Type B pancreatic cell (in vitro differentiated cells): ENCODE data around the gene PGP. TPM values are rescaled to one million over a fixed set of nuclear protein-coding genes. Genes with fewer than 3 reads are reported as not detected.

Source experiments
- DNase-seq: peaks from one replicate; pipeline ENCODE4 v3.0.0; 2021; ENCODE audit warnings: mixed read lengths; ENCODE audit not compliant: unreplicated experiment; ENCODE audit errors: extremely low spot score
- H3K27ac Mint-ChIP-seq: 2 replicates; pipeline ENCODE4 v1.8.0; 2021; ENCODE audit warnings: mild to moderate bottlenecking, mixed read lengths
- H3K27me3 Mint-ChIP-seq: 2 replicates; pipeline ENCODE4 v1.8.0; 2021; ENCODE audit warnings: mixed read lengths
- H3K36me3 Mint-ChIP-seq: 2 replicates; pipeline ENCODE4 v1.8.0; 2021; ENCODE audit warnings: mixed read lengths
- H3K4me1 Mint-ChIP-seq: one replicate; pipeline ENCODE4 v1.8.0; 2021; ENCODE audit warnings: mixed read lengths; ENCODE audit not compliant: unreplicated experiment
- H3K4me3 Mint-ChIP-seq: 2 replicates; pipeline ENCODE4 v1.8.0; 2021; ENCODE audit warnings: mild to moderate bottlenecking, mixed read lengths
- H3K9me3 Mint-ChIP-seq: 2 replicates; pipeline ENCODE4 v1.8.0; 2021; ENCODE audit warnings: mixed read lengths
- total RNA-seq: library from RNA; stranded (reverse); gene quantifications from 2 replicates; pipeline ENCODE4 v1.2.1, GENCODE V29; 2021; ENCODE audit warnings: low replicate concordance
- TF ChIP-seq, protein P1 (sequence below): fragments of 200-600 bp; sonication (generic); conservative IDR thresholded peaks from 2 replicates; pipeline ENCODE4 v1.5.0; 2021; ENCODE audit warnings: antibody characterized with exemption, mild to moderate bottlenecking

The PGP gene
- total RNA-seq, 1 donor from 2014 or later = 25.5 TPM

DNA sequence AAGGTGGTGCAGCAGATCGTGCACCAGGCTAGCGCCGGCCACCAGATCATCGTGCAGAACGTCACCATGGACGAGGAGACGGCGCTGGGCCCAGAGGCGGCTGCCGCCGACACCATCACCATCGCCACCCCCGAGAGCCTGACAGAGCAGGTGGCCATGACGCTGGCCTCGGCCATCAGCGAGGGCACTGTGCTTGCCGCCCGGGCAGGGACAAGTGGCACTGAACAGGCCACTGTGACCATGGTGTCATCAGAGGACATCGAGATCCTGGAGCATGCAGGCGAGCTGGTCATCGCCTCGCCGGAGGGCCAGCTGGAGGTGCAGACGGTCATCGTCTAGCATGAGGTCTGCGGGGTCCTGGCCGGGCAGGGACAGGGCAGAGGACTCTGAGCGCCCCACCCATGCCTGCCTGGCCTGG is 20.6 kb upstream of the PGP start:
- peaks cover 19% of the 10 kb centered on the region for H3K27me3 Mint-ChIP-seq
- TF ChIP-seq, protein P1, sequence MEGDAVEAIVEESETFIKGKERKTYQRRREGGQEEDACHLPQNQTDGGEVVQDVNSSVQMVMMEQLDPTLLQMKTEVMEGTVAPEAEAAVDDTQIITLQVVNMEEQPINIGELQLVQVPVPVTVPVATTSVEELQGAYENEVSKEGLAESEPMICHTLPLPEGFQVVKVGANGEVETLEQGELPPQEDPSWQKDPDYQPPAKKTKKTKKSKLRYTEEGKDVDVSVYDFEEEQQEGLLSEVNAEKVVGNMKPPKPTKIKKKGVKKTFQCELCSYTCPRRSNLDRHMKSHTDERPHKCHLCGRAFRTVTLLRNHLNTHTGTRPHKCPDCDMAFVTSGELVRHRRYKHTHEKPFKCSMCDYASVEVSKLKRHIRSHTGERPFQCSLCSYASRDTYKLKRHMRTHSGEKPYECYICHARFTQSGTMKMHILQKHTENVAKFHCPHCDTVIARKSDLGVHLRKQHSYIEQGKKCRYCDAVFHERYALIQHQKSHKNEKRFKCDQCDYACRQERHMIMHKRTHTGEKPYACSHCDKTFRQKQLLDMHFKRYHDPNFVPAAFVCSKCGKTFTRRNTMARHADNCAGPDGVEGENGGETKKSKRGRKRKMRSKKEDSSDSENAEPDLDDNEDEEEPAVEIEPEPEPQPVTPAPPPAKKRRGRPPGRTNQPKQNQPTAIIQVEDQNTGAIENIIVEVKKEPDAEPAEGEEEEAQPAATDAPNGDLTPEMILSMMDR = no peak
- peaks cover 3% of the 10 kb centered on the region for H3K36me3 Mint-ChIP-seq
- H3K9me3 Mint-ChIP-seq = no peaks in the 10 kb centered on the region
- peak overlapping the region; percentile 36 for H3K4me3 Mint-ChIP-seq
- H3K27ac Mint-ChIP-seq = no peak overlapping the region
- H3K4me1 Mint-ChIP-seq = no peaks in the 10 kb centered on the region
- DNase-seq = no peak

DNA sequence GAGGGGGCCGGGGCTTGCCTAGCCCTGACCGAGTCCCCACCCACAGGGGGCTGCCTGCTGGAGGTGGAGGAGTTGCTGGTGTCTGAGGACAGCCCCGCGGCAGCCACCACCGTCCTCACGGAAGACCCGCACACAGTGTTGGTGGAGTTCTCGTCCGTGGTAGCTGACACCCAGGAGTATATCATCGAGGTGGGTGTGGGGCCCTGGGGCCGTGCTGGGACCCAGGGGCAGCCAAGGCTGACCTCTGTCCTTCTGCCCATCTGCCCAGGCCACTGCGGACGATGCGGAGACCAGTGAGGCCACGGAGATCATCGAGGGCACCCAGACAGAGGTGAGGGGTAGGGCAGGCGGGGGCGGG is 20.2 kb upstream of the PGP start:
- DNase-seq = no peak
- H3K27ac Mint-ChIP-seq = no peak overlapping the region
- peaks cover 19% of the 10 kb centered on the region for H3K27me3 Mint-ChIP-seq
- peaks cover 1% of the 10 kb centered on the region for H3K36me3 Mint-ChIP-seq
- H3K4me1 Mint-ChIP-seq = no peaks in the 10 kb centered on the region
- H3K4me3 Mint-ChIP-seq = no peak overlapping the region
- H3K9me3 Mint-ChIP-seq = no peaks in the 10 kb centered on the region
- TF ChIP-seq, protein P1 = no peak

DNA sequence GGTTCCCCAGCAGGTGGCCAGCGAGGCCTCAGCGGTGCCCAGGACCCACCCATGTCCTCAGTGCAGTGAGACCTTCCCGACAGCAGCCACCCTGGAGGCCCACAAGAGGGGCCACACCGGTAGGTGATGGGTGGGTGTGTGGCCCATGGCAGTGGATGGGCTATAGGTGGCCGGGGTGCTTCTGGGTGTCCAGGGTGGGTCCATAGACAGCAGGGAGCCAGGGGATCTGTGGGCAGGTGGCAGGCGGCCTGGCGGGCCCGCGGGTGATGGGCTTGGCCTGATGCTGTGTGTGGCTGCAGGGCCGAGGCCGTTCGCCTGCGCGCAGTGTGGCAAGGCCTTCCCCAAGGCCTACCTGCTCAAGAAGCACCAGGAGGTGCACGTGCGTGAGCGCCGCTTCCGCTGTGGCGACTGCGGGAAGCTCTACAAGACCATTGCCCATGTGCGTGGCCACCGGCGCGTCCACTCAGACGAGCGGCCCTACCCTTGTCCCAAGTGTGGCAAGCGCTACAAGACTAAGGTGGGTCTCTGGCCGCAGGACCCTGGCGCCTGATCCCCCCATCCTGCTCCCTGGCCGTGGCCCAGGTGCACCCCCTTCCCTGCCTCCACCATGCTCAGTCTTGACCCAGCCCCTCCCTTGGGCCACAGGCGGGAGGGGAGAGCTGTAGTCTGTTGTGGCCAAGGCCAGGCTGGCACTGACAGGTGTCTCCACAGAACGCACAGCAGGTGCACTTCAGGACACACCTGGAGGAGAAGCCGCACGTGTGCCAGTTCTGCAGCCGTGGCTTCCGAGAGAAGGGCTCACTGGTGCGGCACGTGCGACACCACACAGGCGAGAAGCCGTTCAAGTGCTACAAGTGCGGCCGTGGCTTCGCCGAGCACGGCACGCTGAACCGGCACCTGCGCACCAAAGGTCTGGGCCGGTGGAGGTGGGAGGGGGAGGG is 19.5 kb upstream of the PGP start:
- no peak overlapping the region for H3K4me3 Mint-ChIP-seq
- DNase-seq = no peak
- TF ChIP-seq, protein P1 = no peak
- H3K36me3 Mint-ChIP-seq = no peaks in the 10 kb centered on the region
- no peaks in the 10 kb centered on the region for H3K4me1 Mint-ChIP-seq
- no peaks in the 10 kb centered on the region for H3K9me3 Mint-ChIP-seq
- H3K27me3 Mint-ChIP-seq = peaks cover 16% of the 10 kb centered on the region
- no peak overlapping the region for H3K27ac Mint-ChIP-seq

DNA sequence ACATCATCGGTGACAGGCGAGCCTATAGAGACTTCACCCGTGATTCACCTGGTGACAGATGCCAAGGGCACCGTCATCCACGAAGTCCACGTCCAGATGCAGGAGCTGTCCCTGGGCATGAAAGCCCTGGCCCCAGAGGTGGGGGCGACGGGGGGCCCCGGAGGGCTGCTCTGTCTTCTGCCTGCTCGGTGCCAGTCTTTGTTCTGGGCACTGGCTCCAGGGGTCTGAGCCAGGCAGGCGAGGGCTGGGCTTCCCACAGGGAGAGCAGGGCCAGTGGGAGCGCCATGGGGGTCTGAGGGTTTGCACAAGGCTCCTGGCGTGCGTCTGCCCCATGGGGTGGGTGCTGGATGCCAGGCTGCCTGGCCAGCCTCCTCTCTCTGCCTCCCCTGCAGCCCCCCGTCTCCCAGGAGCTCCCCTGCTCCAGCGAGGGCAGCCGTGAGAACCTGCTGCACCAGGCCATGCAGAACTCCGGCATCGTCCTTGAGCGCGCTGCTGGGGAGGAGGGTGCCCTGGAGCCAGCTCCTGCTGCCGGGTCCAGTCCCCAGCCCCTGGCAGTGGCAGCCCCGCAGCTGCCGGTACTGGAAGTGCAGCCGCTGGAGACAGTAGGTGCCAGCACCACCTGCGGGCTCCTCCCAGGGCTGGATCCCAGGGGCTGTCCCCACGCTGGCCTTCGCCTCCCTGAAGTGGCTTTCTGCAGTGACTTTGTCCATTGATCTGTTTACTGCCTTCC is 18.6 kb upstream of the PGP start:
- DNase-seq = no peak
- Mint-ChIP-seq H3K9me3 (no peaks in the 10 kb centered on the region), H3K27ac (no peak overlapping the region), H3K27me3 (peaks cover 16% of the 10 kb centered on the region), H3K4me1 (no peaks in the 10 kb centered on the region), H3K4me3 (no peak overlapping the region), H3K36me3 (no peaks in the 10 kb centered on the region)
- TF ChIP-seq, protein P1 = no peak

DNA sequence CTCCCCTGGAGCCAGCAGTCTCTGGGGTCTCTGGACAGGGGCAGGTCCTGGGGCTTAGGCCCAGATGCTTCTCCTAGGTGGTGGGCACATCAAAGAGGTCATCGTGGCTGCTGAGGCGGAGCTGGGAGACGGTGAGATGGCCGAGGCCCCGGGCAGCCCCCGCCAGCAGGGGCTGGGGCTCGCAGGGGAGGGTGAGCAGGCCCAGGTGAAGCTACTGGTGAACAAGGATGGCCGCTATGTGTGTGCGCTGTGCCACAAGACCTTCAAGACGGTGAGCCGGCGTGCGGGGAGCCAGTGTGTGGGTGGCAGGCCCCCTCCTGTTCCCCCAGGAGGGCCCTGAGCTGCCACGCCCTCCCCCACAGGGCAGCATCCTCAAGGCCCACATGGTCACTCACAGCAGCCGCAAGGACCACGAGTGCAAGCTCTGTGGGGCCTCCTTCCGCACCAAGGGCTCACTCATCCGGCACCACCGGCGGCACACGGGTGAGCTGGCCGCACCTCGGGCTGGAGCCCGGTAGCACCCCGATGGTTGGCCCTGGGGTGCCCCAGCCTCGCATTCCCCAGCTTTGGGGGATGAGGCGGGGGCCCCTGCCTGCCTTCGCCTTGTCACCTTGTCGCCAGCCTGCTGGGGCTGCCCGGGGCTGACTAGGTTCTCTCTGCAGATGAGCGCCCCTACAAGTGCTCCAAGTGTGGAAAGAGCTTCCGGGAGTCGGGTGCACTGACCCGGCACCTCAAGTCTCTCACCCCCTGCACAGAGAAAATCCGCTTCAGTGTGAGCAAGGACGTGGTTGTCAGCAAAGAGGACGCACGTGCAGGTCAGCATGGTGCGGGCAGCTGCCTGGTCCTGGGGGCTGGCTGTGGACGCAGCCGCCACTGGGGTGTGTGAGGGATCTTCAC is 17.7 kb upstream of the PGP start:
- Mint-ChIP-seq H3K9me3 (no peaks in the 10 kb centered on the region), H3K4me1 (no peaks in the 10 kb centered on the region), H3K36me3 (no peaks in the 10 kb centered on the region), H3K27me3 (peaks cover 12% of the 10 kb centered on the region), H3K27ac (no peak overlapping the region), H3K4me3 (no peak overlapping the region)
- TF ChIP-seq, protein P1 = no peak
- no peak for DNase-seq
